Sigmoid colon (tissue), 4 donors: ENCODE data around the gene PHC2.

Experiments used
- EP300 ChIP-seq, 4 donors: sonication (generic); formaldehyde crosslinking; IDR thresholded peaks; one replicate each; pipeline ENCODE4 v1.6.1; 2017; ENCODE audit warnings: antibody characterized with exemption in 4 of 4
- POLR2A ChIP-seq, 2 donors: fragments of 450-650 bp; IDR thresholded peaks; one replicate each; pipeline ENCODE4 v1.6.1; 2016; ENCODE audit warnings: antibody characterized with exemption in 2 of 2, mild to moderate bottlenecking in 2 of 2, moderate library complexity in 2 of 2
- POLR2AphosphoS5 ChIP-seq, 4 donors: sonication (generic); formaldehyde crosslinking; IDR thresholded peaks; one replicate each; pipeline ENCODE4 v1.6.1; 2017; ENCODE audit warnings: antibody characterized with exemption in 4 of 4
- TF ChIP-seq, protein P1 (sequence below), 4 experiments: fragments of 450-650 bp in 3 of 4; fragments of 200-600 bp in 1 of 4; IDR thresholded peaks; one replicate each; pipeline ENCODE4 v1.5.1; 2016 to 2019; ENCODE audit warnings: antibody characterized with exemption in 4 of 4, mild to moderate bottlenecking in 3 of 4, moderate library complexity in 2 of 4

- TF ChIP-seq, protein P1, sequence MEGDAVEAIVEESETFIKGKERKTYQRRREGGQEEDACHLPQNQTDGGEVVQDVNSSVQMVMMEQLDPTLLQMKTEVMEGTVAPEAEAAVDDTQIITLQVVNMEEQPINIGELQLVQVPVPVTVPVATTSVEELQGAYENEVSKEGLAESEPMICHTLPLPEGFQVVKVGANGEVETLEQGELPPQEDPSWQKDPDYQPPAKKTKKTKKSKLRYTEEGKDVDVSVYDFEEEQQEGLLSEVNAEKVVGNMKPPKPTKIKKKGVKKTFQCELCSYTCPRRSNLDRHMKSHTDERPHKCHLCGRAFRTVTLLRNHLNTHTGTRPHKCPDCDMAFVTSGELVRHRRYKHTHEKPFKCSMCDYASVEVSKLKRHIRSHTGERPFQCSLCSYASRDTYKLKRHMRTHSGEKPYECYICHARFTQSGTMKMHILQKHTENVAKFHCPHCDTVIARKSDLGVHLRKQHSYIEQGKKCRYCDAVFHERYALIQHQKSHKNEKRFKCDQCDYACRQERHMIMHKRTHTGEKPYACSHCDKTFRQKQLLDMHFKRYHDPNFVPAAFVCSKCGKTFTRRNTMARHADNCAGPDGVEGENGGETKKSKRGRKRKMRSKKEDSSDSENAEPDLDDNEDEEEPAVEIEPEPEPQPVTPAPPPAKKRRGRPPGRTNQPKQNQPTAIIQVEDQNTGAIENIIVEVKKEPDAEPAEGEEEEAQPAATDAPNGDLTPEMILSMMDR (IDR thresholded peaks at IDR 0.05) = no peak
- TF ChIP-seq POLR2A (IDR thresholded peaks at IDR 0.05) (no peak), POLR2AphosphoS5 (IDR thresholded peaks at IDR 0.05) (peak in 3 of 4 donors; percentile 35 to 82 (median 48)), EP300 (IDR thresholded peaks at IDR 0.05) (peak in 1 of 4 donors; percentile 69)
Measured at GRCh38 chr1:33472269-33472980, 41.5 kb upstream of the PHC2 start, which contains the start of gene ZSCAN20.
